Measurements from ENCODE around the gene HLA-DOB. TPM values are rescaled to one million over a fixed set of nuclear protein-coding genes. Genes with fewer than 3 reads are reported as not detected.
A peak's percentile ranks its signal among the peaks of the same experiment; 100 is the strongest.

HLA-DOB gene
- total RNA-seq, 2 experiments from 2014 or later, result 48.1 to 57.1 TPM

DNA sequence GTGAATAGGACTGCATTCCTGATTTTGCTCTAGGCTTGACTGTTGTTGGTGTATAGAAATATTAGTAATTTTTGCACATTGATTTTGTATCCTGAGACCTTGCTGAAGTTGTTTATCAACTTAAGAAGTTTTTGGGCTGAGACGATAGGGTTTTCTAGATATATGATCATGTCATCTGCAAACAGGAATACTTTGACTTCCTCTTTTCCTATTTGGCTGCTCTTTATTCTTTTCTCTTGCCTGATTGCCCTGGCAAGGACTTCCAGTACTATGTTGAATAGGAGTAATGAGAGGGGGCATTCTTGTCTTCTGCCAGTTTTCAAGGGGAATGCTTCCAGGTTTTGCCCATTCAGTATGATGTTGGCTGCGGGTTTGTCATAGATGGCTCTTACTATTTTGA is 13.4 kb downstream of the HLA-DOB start:
- BruUV-seq (replicated peaks), result no TSS peak
- DNase-seq (ENCODE audit: low spot score), result no peak
- no peaks in the 10 kb centered on the region for H3K79me2 ChIP-seq (ENCODE audit: insufficient read depth, low read depth, low read length)
- H3K27ac ChIP-seq (ENCODE audit: low read depth, low read length, poor library complexity, severe bottlenecking), result no peak overlapping the region
- no peaks in the 10 kb centered on the region for H3K9me2 ChIP-seq (ENCODE audit: insufficient read depth, low read length)
- no peak overlapping the region for H3K4me3 ChIP-seq (ENCODE audit: low read depth, low read length, poor library complexity, severe bottlenecking)
- intact Hi-C loops (cut with micrococcal nuclease; ENCODE audit: unreplicated experiment), result no loop called here
- ChIA-PET CTCF (ENCODE audit: unreplicated experiment) (no interaction called here), POLR2A (interaction anchor here (0.6 kb wide), 1 partner anchor 20 kb away, joined by 5 read pairs; no protein-coding TSS in a partner anchor)
- peaks cover 17% of the 10 kb centered on the region; the same call in 1 of the 2 replicates for H3K9me3 ChIP-seq (ENCODE audit: low read length)
- no peak overlapping the region for H2AFZ ChIP-seq (ENCODE audit: low read length)
- peaks cover 21% of the 10 kb centered on the region for H3K36me3 ChIP-seq (ENCODE audit: insufficient read depth, low read length)
- H3K4me2 ChIP-seq (ENCODE audit: low read length), result no peak overlapping the region
- peaks cover 13% of the 10 kb centered on the region for H3K4me1 ChIP-seq (ENCODE audit: insufficient read depth, low read length, poor library complexity, severe bottlenecking)
- H4K20me1 ChIP-seq (ENCODE audit: insufficient read depth, low read length), result no peaks in the 10 kb centered on the region
- TF ChIP-seq, protein P1, sequence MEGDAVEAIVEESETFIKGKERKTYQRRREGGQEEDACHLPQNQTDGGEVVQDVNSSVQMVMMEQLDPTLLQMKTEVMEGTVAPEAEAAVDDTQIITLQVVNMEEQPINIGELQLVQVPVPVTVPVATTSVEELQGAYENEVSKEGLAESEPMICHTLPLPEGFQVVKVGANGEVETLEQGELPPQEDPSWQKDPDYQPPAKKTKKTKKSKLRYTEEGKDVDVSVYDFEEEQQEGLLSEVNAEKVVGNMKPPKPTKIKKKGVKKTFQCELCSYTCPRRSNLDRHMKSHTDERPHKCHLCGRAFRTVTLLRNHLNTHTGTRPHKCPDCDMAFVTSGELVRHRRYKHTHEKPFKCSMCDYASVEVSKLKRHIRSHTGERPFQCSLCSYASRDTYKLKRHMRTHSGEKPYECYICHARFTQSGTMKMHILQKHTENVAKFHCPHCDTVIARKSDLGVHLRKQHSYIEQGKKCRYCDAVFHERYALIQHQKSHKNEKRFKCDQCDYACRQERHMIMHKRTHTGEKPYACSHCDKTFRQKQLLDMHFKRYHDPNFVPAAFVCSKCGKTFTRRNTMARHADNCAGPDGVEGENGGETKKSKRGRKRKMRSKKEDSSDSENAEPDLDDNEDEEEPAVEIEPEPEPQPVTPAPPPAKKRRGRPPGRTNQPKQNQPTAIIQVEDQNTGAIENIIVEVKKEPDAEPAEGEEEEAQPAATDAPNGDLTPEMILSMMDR (conservative IDR thresholded peaks at IDR 0.05; ENCODE audit: low read length), result no peak
- no peak for TF ChIP-seq EZH2phosphoT487 (IDR thresholded peaks at IDR 0.05; ENCODE audit: borderline replicate concordance, low read depth, low read length)

DNA sequence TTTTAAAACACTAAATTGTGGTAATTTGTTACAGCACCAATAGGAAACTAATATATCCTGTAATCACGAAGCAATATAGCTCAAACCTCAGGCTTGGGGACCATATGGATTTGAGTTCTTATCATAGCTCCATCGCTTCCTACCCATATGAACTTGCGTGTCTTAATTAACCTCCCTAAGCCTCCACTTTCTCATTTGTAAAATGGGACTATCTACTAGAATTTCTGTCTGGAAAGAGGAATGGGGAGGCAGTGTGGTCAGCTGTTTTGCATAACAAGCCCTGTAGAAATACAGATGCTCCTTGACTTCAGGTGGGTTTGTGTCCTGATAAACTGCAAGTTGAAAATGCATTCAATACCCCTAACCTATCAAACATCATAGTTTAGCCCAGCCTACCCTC is 17.1 kb downstream of the HLA-DOB start:
- Histone ChIP-seq H4K20me1 (ENCODE audit: insufficient read depth, low read length) (no peaks in the 10 kb centered on the region), H3K36me3 (ENCODE audit: insufficient read depth, low read length) (peaks cover 12% of the 10 kb centered on the region; the same call in 1 of the 2 replicates), H2AFZ (ENCODE audit: low read length) (no peak overlapping the region), H3K27ac (ENCODE audit: low read depth, low read length, poor library complexity, severe bottlenecking) (no peak overlapping the region), H3K4me2 (ENCODE audit: low read length) (no peak overlapping the region), H3K4me3 (ENCODE audit: low read depth, low read length, poor library complexity, severe bottlenecking) (no peak overlapping the region), H3K9me2 (ENCODE audit: insufficient read depth, low read length) (no peaks in the 10 kb centered on the region), H3K79me2 (ENCODE audit: insufficient read depth, low read depth, low read length) (no peaks in the 10 kb centered on the region), H3K4me1 (ENCODE audit: insufficient read depth, low read length, poor library complexity, severe bottlenecking) (peaks cover 24% of the 10 kb centered on the region), H3K9me3 (ENCODE audit: low read length) (peaks cover 23% of the 10 kb centered on the region; the same call in 1 of the 2 replicates)
- intact Hi-C loops (cut with micrococcal nuclease; ENCODE audit: unreplicated experiment), result loop anchor here (5.0 kb wide), 1 partner anchor 552 kb away; no protein-coding TSS in a partner anchor
- ChIA-PET POLR2A (interaction anchor here (0.6 to 1.4 kb wide), 7 partner anchors 11 to 531 kb away, joined by 3 to 8 read pairs (median 3); partner anchors contain the start of gene TAP2), CTCF (ENCODE audit: unreplicated experiment) (interaction anchor here (0.5 kb wide), 1 partner anchor 21 kb away, joined by 3 read pairs; no protein-coding TSS in a partner anchor)
- no peak for DNase-seq (ENCODE audit: low spot score)
- BruUV-seq (replicated peaks), result no TSS peak
- TF ChIP-seq, protein P1 (conservative IDR thresholded peaks at IDR 0.05; ENCODE audit: low read length), result no peak
- TF ChIP-seq EZH2phosphoT487 (IDR thresholded peaks at IDR 0.05; ENCODE audit: borderline replicate concordance, low read depth, low read length), result no peak

DNA sequence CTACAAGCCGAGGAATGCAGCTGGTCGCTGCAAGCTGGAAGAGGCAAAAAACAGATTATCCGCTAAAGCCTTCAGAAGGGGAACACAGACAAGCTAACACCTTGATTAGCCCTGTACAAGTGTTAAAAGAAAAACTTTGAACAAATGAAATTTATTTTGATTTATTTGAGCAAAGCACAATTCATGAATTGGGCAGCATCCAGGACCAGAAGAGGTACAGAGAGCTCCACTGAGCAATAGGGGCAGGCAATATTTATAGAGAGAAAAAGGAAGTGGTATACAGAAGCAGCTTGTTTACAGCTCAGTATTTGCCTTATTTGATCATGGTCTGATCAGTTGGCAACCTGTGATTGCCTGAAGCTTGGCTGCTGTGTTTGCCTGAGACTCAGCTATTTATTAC is 17.6 kb downstream of the HLA-DOB start:
- intact Hi-C loops (cut with micrococcal nuclease; ENCODE audit: unreplicated experiment), result loop anchor here (5.0 kb wide), 1 partner anchor 552 kb away; no protein-coding TSS in a partner anchor
- H3K79me2 ChIP-seq (ENCODE audit: insufficient read depth, low read depth, low read length), result no peaks in the 10 kb centered on the region
- no TSS peak for BruUV-seq (replicated peaks)
- peaks cover 23% of the 10 kb centered on the region; the same call in 1 of the 2 replicates for H3K9me3 ChIP-seq (ENCODE audit: low read length)
- H3K36me3 ChIP-seq (ENCODE audit: insufficient read depth, low read length), result peaks cover 12% of the 10 kb centered on the region; the same call in 1 of the 2 replicates
- peak; percentile 56 for DNase-seq (ENCODE audit: low spot score)
- no peaks in the 10 kb centered on the region for H4K20me1 ChIP-seq (ENCODE audit: insufficient read depth, low read length)
- ChIA-PET POLR2A (interaction anchor here (0.6 to 1.4 kb wide), 6 partner anchors 10 to 531 kb away, joined by 3 to 8 read pairs (median 3); partner anchors contain the start of gene TAP2), CTCF (ENCODE audit: unreplicated experiment) (no interaction called here)
- H3K4me2 ChIP-seq (ENCODE audit: low read length), result no peak overlapping the region
- H3K4me3 ChIP-seq (ENCODE audit: low read depth, low read length, poor library complexity, severe bottlenecking), result no peak overlapping the region
- peaks cover 30% of the 10 kb centered on the region for H3K4me1 ChIP-seq (ENCODE audit: insufficient read depth, low read length, poor library complexity, severe bottlenecking)
- no peak overlapping the region for H2AFZ ChIP-seq (ENCODE audit: low read length)
- H3K9me2 ChIP-seq (ENCODE audit: insufficient read depth, low read length), result no peaks in the 10 kb centered on the region
- TF ChIP-seq EZH2phosphoT487 (IDR thresholded peaks at IDR 0.05; ENCODE audit: borderline replicate concordance, low read depth, low read length), result no peak
- TF ChIP-seq, protein P1 (conservative IDR thresholded peaks at IDR 0.05; ENCODE audit: low read length), result no peak
- H3K27ac ChIP-seq (ENCODE audit: low read depth, low read length, poor library complexity, severe bottlenecking), result no peak overlapping the region
